Adrenal gland (tissue), 12 donors: Measurements from ENCODE around the gene EPG5. TPM values are rescaled to one million over a fixed set of nuclear protein-coding genes. Genes with fewer than 3 reads are reported as not detected.
A peak's percentile ranks its signal among the peaks of the same experiment; 100 is the strongest.

Experiments
- DNase-seq, 7 donors: peaks; one replicate each; pipeline ENCODE4 v3.0.0-alpha.2; 2019 to 2020
- H3K27ac ChIP-seq, 5 donors: fragments of 200-600 bp; sonication (generic) in 4 of 5; 1 replicate in 3 of 5; 2 replicates in 2 of 5; pipeline versions ENCODE4 v1.5.1 to v1.8.0; 2016 to 2020; ENCODE audit warnings: mild to moderate bottlenecking in 1 of 5
- H3K27me3 ChIP-seq: fragments of 200-600 bp; 2 replicates; pipeline ENCODE4 v1.8.0; 2021
- H3K36me3 ChIP-seq, 2 donors: fragments of 200-600 bp; replicated peaks in 1 of 2; 1 replicate in 1 of 2; 2 replicates in 1 of 2; pipeline versions ENCODE4 v1.5.1 to v1.8.0; 2018 to 2022
- H3K4me1 ChIP-seq, 2 donors: fragments of 200-600 bp; replicated peaks in 1 of 2; 1 replicate in 1 of 2; 2 replicates in 1 of 2; pipeline versions ENCODE4 v1.5.1 to v1.8.0; 2018 to 2021
- H3K4me3 ChIP-seq, 4 donors: fragments of 200-600 bp; sonication (generic) in 3 of 4; one replicate each; pipeline ENCODE4 v1.5.1; 2016 to 2018
- H3K9me3 ChIP-seq, 3 donors: fragments of 200-600 bp; sonication (generic) in 1 of 3; replicated peaks in 1 of 3; 1 replicate in 2 of 3; 2 replicates in 1 of 3; pipeline versions ENCODE4 v1.5.1 to v1.8.0; 2016 to 2021
- POLR2A ChIP-seq, 2 donors: fragments of 450-650 bp; IDR thresholded peaks; one replicate each; pipeline ENCODE4 v1.6.1; 2017; ENCODE audit warnings: antibody characterized with exemption in 2 of 2, mild to moderate bottlenecking in 2 of 2, moderate library complexity in 1 of 2
- WGBS, 4 donors: extraction: QIAGEN DNeasy Blood & Tissue Kit in 2 of 4; methylation state at CpG; one replicate each; pipeline versions ENCODE4 v1.1.5 to v1.1.7; 2013 to 2017; 5-methylcytosine and 5-hydroxymethylcytosine counted together
- intact Hi-C, 2 donors: fragments of 100-400 bp; cut with DNase I; formaldehyde crosslinking; loops; one replicate each; pipeline versions ENCODE4 v1.14.1 to v1.15.0; 2022 to 2023
- polyA plus RNA-seq, 3 donors: library from polyadenylated mRNA; stranded (reverse); fragments of 200-250 nt in 2 of 3; fragments of 350-450 nt in 1 of 3; fragmentation: Illumina TruSeq in 1 of 3; extraction: RNeasy Lipid Tissue Mini Kit (QIAGEN cat#74804) in 1 of 3; gene quantifications; one replicate each; pipeline ENCODE4 v1.2.3, GENCODE V29; 2013 to 2014
- total RNA-seq, 9 donors: library from RNA; depleted of rRNA in 4 of 9; stranded (reverse); fragments of >200 nt in 4 of 9; fragments of 120-200 nt in 1 of 9; fragmentation: NEBNext Ultra II Directional in 1 of 9; extraction: Animal tissue kit (Norgen Biotek cat#: 25700) in 1 of 9; gene quantifications; one replicate each; pipeline versions ENCODE4 v1.1.0 to v1.2.4, GENCODE V29; 2013 to 2023
- TF ChIP-seq, protein P1 (sequence below), 6 experiments: fragments of 450-650 bp in 4 of 6; fragments of 200-600 bp in 2 of 6; sonication (generic) in 1 of 6; IDR thresholded peaks; 1 replicate in 5 of 6; 2 replicates in 1 of 6; pipeline versions ENCODE4 v1.5.1 to v1.8.0; 2016 to 2021; ENCODE audit warnings: antibody characterized with exemption in 6 of 6, mild to moderate bottlenecking in 2 of 6, moderate library complexity in 1 of 6
- donor health status: healthy with polysubstance abuse.
- donor health status: Bipolar disorder and iron deficiency.
- donor health status: DM: yes; HTN: yes; CAD: no.
- donor health status: DM: no; HTN: no; CAD: no.
- donor health status: DM: no; HTN: no; CAD: no.
- donor health status: DM: yes; HTN: yes; CAD: no.

Gene EPG5
- total and polyA plus RNA-seq, 12 donors: 7.3 to 80.3 (median 23.3) TPM

DNA sequence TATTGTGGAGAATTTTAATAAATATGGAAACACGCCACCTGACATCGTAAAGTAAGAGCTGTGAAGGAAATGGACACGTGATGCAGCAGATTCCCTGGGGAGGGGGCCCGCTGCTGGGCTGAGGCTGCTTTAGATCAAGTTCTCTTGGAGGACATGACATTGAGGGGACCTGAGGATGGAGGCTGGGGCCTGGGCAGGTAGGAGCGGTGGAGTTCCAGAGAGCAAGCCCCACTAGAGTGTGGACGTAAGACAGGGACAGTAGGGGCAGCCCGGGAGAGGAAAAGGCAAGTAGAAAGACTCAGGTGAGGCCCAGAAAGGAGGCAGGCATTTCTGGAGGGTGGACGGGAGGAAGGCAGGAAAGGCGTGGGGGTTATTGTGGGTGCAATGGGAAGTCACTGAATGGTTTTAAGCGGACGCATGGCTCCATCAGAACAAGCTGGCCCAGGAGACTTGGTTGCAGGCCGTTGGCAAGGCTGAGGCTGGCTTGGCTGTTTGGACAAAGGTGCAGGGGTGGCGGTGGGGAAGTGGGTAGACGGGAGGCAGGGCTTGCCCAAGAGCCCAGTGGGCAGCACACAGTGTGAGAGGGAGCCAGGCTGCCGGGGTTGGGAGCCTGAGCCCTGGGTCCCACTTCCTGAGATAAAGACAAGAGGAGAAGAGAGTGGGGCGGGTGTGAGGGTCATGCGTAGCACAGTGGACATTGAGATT, 125.9 kb downstream of the EPG5 start:
- H3K9me3 ChIP-seq: no peaks in the 10 kb centered on the region
- H3K4me1 ChIP-seq: peaks cover 17 to 19% of the 10 kb centered on the region in 2 donors
- no peak for DNase-seq
- 75 to 84% (median 79%) methylated on average over 17 of the region's 17 CpGs for WGBS, 4 donors
- H3K4me3 ChIP-seq: no peak overlapping the region
- peaks cover 10% of the 10 kb centered on the region for H3K27me3 ChIP-seq
- TF ChIP-seq, protein P1, sequence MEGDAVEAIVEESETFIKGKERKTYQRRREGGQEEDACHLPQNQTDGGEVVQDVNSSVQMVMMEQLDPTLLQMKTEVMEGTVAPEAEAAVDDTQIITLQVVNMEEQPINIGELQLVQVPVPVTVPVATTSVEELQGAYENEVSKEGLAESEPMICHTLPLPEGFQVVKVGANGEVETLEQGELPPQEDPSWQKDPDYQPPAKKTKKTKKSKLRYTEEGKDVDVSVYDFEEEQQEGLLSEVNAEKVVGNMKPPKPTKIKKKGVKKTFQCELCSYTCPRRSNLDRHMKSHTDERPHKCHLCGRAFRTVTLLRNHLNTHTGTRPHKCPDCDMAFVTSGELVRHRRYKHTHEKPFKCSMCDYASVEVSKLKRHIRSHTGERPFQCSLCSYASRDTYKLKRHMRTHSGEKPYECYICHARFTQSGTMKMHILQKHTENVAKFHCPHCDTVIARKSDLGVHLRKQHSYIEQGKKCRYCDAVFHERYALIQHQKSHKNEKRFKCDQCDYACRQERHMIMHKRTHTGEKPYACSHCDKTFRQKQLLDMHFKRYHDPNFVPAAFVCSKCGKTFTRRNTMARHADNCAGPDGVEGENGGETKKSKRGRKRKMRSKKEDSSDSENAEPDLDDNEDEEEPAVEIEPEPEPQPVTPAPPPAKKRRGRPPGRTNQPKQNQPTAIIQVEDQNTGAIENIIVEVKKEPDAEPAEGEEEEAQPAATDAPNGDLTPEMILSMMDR (IDR thresholded peaks at IDR 0.05): no peak
- TF ChIP-seq POLR2A (IDR thresholded peaks at IDR 0.05): no peak
- H3K36me3 ChIP-seq: no peaks in the 10 kb centered on the region
- H3K27ac ChIP-seq: no peak overlapping the region
- intact Hi-C loops: no loop called here

DNA sequence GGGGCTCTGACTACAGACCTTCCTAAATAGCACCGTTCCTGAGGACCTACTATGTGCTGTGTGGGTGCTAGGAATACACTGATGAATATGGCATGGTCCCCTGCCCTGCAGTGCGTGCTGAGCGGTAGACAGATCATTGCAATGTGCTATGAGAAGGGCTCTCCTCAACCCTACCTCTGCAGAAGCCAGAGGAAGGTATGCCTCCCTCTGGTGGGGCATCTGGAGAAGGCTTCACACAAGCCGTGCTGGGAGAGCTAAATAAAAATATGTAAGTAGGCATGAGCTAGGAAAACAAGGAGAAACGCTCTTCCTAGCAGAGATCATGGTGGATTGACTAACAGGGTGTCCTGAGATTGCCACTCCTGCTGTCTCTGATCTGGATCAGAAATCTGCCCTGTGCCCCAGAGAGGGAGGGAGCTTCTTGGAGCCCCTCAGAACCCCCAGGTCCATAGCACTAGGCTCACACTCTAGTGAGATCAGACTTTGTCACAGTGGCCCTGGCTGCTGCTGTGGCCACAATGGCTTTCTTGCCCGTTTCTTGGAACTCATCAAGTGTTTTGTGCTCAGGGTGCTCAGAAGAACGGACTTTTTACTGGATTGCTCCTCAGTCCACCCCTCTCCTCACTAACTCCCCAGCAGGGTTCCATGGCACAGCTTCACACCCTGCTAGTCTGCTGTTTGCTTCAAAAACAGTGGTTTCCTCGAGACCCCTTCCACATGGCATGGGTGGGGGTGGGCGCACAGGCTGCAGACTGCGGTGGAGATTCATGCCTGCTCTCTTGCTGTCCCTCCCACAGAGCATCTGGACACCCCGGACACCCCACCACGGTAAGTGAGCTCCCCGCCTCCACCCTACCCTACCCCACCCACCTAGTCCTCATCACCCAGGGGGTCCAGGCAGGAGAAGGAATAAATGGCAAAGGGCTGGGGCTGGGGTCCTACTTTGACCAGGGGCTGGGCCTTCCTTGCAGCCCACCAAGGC, 127.4 kb downstream of the EPG5 start:
- H3K27me3 ChIP-seq: peaks cover 10% of the 10 kb centered on the region
- no peak overlapping the region for H3K27ac ChIP-seq
- no peaks in the 10 kb centered on the region for H3K9me3 ChIP-seq
- intact Hi-C loops: no loop called here
- H3K4me3 ChIP-seq: peak overlapping the region in 1 of 4 donors; percentile 18
- peaks cover 17 to 19% of the 10 kb centered on the region in 2 donors for H3K4me1 ChIP-seq
- DNase-seq: peak in 5 of 7 donors; percentile 51 to 74 (median 56)
- TF ChIP-seq, protein P1 (IDR thresholded peaks at IDR 0.05): peak in 5 of 6 experiments; percentile 42 to 60 (median 52)
- no peak for TF ChIP-seq POLR2A (IDR thresholded peaks at IDR 0.05)
- 57 to 72% (median 66%) methylated on average over 8 to 13 of the region's 13 CpGs for WGBS, 4 donors
- H3K36me3 ChIP-seq: no peaks in the 10 kb centered on the region

DNA sequence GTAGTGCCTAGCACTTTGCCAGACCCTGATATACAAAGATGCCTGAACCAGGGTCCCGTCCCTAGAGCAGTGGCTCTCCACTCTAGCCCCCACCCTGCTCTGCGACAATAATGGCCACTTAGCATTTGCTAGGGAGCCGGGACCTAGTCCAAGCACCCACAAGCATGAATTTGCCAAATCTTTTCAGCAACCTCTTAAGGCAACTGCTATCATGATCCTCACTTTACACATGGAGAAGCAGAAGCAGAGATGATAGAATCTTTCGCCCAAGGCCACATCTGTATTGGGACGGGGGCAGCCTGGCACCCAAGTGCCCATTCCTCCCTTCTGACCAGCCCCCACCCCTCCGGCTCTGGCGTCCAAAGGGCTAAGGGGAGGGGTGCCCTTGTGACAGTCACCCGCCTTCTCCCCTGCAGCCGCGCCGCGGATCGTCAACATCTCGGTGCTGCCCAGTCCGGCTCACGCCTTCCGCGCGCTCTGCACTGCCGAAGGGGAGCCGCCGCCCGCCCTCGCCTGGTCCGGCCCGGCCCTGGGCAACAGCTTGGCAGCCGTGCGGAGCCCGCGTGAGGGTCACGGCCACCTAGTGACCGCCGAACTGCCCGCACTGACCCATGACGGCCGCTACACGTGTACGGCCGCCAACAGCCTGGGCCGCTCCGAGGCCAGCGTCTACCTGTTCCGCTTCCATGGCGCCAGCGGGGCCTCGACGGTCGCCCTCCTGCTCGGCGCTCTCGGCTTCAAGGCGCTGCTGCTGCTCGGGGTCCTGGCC, 128.6 kb downstream of the EPG5 start:
- H3K27ac ChIP-seq: no peak overlapping the region
- no peaks in the 10 kb centered on the region for H3K9me3 ChIP-seq
- H3K4me1 ChIP-seq: peaks cover 17 to 19% of the 10 kb centered on the region in 2 donors
- WGBS, 4 donors: 13 to 47% (median 30%) methylated on average over 4 to 53 of the region's 53 CpGs
- peak overlapping the region in 1 of 4 donors; percentile 18 for H3K4me3 ChIP-seq
- TF ChIP-seq, protein P1 (IDR thresholded peaks at IDR 0.05): no peak
- no peak for TF ChIP-seq POLR2A (IDR thresholded peaks at IDR 0.05)
- H3K27me3 ChIP-seq: peaks cover 10% of the 10 kb centered on the region
- H3K36me3 ChIP-seq: no peaks in the 10 kb centered on the region
- intact Hi-C loops: no loop called here
- peak in 5 of 7 donors; percentile 31 to 59 (median 51) for DNase-seq
